ENCODE data around the gene DKKL1.

- TF ChIP-seq POLR2AphosphoS5 (IDR thresholded peaks at IDR 0.05; ENCODE audit: borderline replicate concordance, low read depth, low read length), result no peak
- no peak for TF ChIP-seq EZH2 (IDR thresholded peaks at IDR 0.05)
Measured at GRCh38 chr19:49423985-49424303, 60.3 kb downstream of the DKKL1 start.
